ENCODE data around the gene SHISA7.

- TF ChIP-seq POLR2AphosphoS5 (IDR thresholded peaks at IDR 0.05; ENCODE audit: insufficient read depth in 1 of 2, low read depth in 1 of 2) (no peak), POLR2A (IDR thresholded peaks at IDR 0.05) (no peak)
Observed at GRCh38 chr19:55383279-55384130, 59.6 kb downstream of the SHISA7 start.
